Lower leg skin (tissue), 4 donors: ENCODE results near the gene ATP6V0A1. TPM values are rescaled to one million over a fixed set of nuclear protein-coding genes. Genes with fewer than 3 reads are reported as not detected.
A peak's percentile ranks its signal among the peaks of the same experiment; 100 is the strongest.

Experiments
- DNase-seq, 2 donors: peaks; one replicate each; pipeline ENCODE4 v3.0.0-alpha.2; 2019; ENCODE audit warnings: low spot score in 2 of 2
- H3K4me3 ChIP-seq: fragments of 200-600 bp; sonication (generic); 2 replicates; pipeline ENCODE4 v1.5.1; 2017; ENCODE audit warnings: mild to moderate bottlenecking, low read depth; ENCODE audit not compliant: poor library complexity, severe bottlenecking
- CTCF ChIP-seq, 3 donors: fragments of 450-650 bp; IDR thresholded peaks; one replicate each; pipeline ENCODE4 v1.5.1; 2016; ENCODE audit warnings: antibody characterized with exemption in 3 of 3, mild to moderate bottlenecking in 3 of 3, moderate library complexity in 2 of 3
- POLR2A ChIP-seq, 2 donors: fragments of 450-650 bp; IDR thresholded peaks; one replicate each; pipeline ENCODE4 v1.6.1; 2016 to 2017; ENCODE audit warnings: antibody characterized with exemption in 2 of 2, mild to moderate bottlenecking in 1 of 2, moderate library complexity in 1 of 2
- WGBS, 2 donors: methylation state at CpG; one replicate each; pipeline ENCODE4 v1.1.5; 2018; 5-methylcytosine and 5-hydroxymethylcytosine counted together
- intact Hi-C: fragments of 100-400 bp; cut with DNase I; formaldehyde crosslinking; loops from one replicate; pipeline ENCODE4 v1.15.0; 2023; ENCODE audit warnings: low total_unique reads
- total RNA-seq, 4 donors: library from RNA; depleted of rRNA; stranded (reverse); fragments of >200 nt; gene quantifications; one replicate each; pipeline ENCODE4 v1.1.0, GENCODE V29; 2016

Gene ATP6V0A1
- 10 to 100 TPM; 87.6 to 95.3 (median 91.3) TPM for total RNA-seq

DNA sequence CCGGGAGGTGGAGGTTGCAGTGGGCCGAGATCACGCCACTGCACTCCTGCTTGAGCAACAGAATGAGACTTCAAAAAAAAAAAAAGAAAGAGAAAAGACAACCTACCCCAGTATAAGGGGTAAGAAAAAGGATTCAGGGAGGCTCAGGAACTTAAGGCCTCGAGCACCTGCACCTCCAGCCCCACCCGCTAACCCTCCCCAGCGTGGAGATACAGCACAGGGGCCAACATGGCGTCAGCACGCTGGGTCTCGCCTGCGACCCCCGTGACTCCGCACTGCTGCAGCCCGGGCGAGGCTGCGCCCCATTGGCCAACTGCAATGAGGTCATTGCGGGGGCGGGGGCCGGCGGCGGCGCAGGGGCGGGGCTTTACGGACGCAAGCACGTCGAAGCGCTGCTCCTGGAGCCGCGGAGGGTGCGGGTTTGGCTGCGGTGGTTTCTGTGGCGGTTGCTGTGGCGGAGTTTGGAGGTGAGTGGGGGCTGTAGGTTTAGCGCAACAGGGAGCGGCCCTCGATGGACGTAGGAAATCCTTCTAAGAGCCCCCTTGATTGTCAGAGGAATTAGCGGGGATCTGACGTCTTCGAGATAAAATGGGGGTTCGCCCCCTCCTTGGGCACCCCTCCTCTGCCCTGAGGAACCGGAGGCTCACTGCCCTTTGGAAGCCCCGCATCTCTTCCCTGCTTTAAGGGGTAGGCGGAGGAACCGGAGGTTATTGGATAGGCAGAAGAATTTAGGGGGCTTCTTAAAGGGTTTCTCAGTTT is at the start of gene ATP6V0A1:
Gene ATP6V0A1, plus strand, starts transcription at position 382 of the 759 bp plus-strand sequence. CDS start 2,017 bp downstream, outside the sequence.
- H3K4me3 ChIP-seq = peak within 1 kb of the TSS; percentile 56
- peak; percentile 93 to 99 for DNase-seq
- 1% methylated on average over 29 to 43 of the region's 45 CpGs for WGBS, 2 donors
- intact Hi-C loops = no loop called here
- TF ChIP-seq POLR2A (IDR thresholded peaks at IDR 0.05) (peak in 1 of 2 donors; percentile 19), CTCF (IDR thresholded peaks at IDR 0.05) (no peak)

DNA sequence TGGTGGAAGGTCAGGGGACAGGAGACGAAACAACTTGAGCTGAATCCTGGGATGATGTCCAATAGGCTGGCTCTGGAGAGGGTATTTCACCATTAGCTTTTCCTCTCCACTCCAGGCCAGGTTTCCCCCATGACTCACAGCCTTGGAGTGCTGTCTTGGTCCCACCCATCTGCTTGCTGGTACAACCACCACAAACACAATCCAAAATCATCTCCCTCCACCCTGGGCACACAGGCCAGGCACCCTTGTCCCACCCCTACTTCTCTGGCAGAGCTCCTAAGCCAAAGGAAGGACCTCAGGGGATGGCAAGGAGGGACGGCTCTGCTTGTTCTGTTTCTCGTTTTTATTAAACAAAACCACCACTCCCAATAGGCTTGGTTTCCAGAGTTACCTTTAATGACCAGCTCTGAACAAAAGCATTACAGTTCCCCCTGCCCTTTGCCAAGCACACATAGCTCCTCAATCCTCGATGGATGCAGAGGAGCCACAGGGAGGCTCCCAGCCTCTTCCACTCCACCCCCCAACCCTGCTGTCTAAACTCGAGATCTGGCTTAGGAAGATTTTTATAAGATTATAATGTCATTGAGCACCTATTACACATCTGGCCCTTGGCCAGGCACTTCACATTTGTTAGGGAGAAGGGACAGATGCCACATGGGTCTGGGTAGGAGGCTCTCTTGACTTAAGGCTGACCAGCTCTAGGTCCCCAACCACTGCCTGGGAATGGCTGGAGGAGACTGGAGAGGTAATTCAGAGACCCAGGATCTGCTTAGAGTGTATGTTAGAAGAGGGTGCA is 49.0 kb upstream of the ATP6V0A1 start:
- H3K4me3 ChIP-seq = no peak overlapping the region
- intact Hi-C loops = no loop called here
- DNase-seq = peak; percentile 89 to 95
- 3 to 15% methylated on average over 4 to 5 of the region's 5 CpGs for whole genome bisulfite sequencing, 2 donors
- TF ChIP-seq CTCF (IDR thresholded peaks at IDR 0.05) = no peak
- no peak for TF ChIP-seq POLR2A (IDR thresholded peaks at IDR 0.05)

GRCh38 chr17:42410319-42410685 is 48.4 kb upstream of the ATP6V0A1 start:
- H3K4me3 ChIP-seq = no peak overlapping the region
- intact Hi-C loops = no loop called here
- DNase-seq = no peak
- WGBS, 2 donors = 27% methylated on average over 5 of the region's 5 CpGs
- TF ChIP-seq POLR2A (IDR thresholded peaks at IDR 0.05) = no peak
- TF ChIP-seq CTCF (IDR thresholded peaks at IDR 0.05) = no peak

DNA sequence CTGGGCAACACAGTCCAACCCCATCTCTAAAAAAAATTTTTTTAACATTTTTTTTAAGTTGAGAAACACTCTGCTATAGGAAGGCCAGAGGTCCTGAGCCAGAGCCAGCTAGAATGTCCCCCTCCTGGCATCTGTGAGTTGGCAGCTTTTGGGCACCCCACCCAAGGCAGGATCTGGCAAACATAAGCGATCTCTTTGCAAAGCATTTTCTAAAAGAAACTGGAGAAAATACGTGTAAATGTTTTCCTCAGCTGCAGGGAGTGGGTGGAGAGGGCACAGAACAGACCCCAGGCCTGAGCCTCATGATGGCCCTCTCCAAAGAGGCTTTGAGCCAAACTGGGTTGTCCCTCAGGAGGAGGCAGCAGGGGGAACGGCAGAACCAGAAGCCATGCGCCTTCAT is 47.3 kb upstream of the ATP6V0A1 start:
- no peak overlapping the region for H3K4me3 ChIP-seq
- 9 to 13% methylated on average over 4 of the region's 4 CpGs for WGBS, 2 donors
- DNase-seq = no peak
- intact Hi-C loops = no loop called here
- TF ChIP-seq POLR2A (IDR thresholded peaks at IDR 0.05) (no peak), CTCF (IDR thresholded peaks at IDR 0.05) (no peak)

DNA sequence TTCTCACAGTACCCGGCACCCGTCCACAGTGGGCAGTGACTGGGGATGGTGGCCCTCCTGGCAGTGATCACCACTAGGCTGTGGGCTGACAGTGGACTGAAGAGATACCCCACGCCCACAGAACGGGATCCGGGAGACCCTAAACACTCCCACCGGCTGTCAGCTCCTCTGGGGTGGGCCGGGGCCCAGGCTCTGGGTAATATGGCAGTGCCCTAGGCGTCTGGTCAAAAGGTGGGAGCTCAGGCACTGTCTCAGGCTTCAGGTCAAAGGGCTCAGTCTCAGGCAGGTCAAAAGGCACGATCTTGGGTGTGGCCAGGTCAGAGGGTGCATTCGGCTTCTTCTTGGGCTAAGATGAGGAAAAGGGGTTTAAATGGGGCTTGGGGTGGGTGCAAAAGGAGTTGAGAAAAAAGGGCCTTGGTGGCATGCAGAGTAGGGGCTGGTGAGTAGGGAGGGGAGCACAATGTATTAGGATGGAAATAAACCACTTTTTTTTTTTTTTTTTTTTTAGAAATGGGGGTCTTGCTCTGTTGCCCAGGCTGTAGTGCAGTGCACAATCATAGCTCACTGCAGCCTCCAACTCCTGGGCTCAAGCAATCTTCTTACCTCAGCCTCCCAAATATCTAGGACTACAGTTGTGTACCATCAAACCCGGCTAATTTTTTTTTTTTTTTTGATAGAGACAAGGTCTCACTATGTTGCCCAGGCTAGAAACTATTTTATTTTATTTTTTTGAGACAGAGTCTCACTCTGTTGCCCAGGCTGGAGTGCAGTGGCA is 46.6 kb upstream of the ATP6V0A1 start:
- 33 to 35% methylated on average over 9 to 11 of the region's 11 CpGs for WGBS, 2 donors
- intact Hi-C loops = no loop called here
- TF ChIP-seq POLR2A (IDR thresholded peaks at IDR 0.05) (no peak), CTCF (IDR thresholded peaks at IDR 0.05) (no peak)

More for the DNA sequence above, 46.6 kb upstream of the ATP6V0A1 start:
- H3K4me3 ChIP-seq = no peak overlapping the region
- no peak for DNase-seq
